ENCODE data around the gene TRIM33.
"Not testable (repeated sequence)": the region's sequence is repeated elsewhere in the genome, so short reads cannot be mapped to it uniquely, and the experiment has no call there.

Gene TRIM33

DNA sequence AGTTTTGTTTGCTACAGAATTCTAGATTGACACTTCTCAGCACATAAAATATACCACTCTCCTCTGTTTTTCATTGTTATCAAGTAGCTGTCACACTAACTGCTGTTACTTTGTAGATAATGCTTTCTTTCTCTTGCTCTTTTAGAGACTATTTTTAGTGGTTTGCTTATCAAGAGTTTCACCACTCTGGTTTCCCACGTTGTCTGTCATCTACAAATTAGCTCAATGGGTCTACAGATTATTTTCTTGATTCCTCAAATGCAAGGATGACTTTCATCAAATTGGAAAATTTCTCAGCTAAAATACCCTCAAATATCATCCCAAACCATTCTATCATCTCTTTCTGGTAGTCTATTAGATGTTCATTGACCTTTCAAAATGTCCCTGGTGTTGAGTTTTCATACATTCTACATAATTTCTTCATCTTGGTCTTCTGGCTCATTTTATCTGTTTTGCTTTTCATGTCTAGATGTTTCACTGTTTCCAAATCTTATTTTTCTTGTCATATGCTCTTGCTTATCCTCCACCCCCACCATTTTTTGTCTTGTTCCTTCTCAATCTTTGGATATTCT is 122.5 kb downstream of the TRIM33 start:
- Histone ChIP-seq H3K4me1 (ENCODE audit: insufficient read depth, low read length) (no peaks in the 10 kb centered on the region), H3K9me3 (ENCODE audit: control insufficient read depth, insufficient read depth, low read length) (no peaks in the 10 kb centered on the region), H3K9ac (ENCODE audit: low read depth, low read length) (no peak overlapping the region), H3K36me3 (ENCODE audit: insufficient read depth, low read length) (no peaks in the 10 kb centered on the region)

DNA sequence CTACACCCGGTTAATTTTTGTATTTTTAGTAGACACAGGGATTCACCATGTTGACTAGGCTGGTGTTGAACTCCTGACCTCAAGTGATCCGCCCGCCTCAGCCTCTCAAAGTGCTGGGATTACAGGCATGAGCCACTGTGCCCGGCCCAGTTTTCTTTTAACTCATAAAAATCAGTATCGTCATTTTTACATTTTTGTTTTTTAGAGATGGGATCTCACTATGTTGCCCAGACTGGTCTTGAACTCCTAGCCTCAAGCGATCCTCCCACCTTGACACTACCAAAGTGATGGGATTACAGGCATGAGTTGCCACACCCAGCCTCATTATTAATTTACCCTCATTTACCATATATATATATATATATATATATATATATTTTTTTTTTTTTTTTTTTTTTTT is 123.4 kb downstream of the TRIM33 start:
- H3K4me1 ChIP-seq (ENCODE audit: insufficient read depth, low read length); H3K9ac ChIP-seq (ENCODE audit: low read depth, low read length); H3K9me3 ChIP-seq (ENCODE audit: control insufficient read depth, insufficient read depth, low read length); H3K36me3 ChIP-seq (ENCODE audit: insufficient read depth, low read length): not testable (repeated sequence)

DNA sequence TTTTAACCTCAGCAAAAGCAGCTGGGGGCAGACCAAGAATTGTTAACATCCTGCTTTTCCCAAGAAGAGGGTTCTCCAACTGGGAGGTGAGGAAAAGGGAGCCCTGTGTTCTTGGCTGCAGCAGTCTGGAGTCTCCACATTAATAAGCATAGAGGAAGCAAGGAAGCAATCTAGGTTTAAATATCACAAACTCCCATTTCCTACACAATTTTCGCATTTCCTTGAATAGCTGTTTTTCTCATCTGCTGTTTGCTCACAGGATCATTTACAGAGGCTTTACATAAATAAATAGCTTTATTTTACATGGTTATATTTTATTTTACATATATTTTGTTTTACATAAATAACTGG is 124.0 kb downstream of the TRIM33 start:
- Histone ChIP-seq H3K4me1 (ENCODE audit: insufficient read depth, low read length) (no peaks in the 10 kb centered on the region), H3K9ac (ENCODE audit: low read depth, low read length) (no peak overlapping the region), H3K9me3 (ENCODE audit: control insufficient read depth, insufficient read depth, low read length) (no peaks in the 10 kb centered on the region), H3K36me3 (ENCODE audit: insufficient read depth, low read length) (no peaks in the 10 kb centered on the region)

DNA sequence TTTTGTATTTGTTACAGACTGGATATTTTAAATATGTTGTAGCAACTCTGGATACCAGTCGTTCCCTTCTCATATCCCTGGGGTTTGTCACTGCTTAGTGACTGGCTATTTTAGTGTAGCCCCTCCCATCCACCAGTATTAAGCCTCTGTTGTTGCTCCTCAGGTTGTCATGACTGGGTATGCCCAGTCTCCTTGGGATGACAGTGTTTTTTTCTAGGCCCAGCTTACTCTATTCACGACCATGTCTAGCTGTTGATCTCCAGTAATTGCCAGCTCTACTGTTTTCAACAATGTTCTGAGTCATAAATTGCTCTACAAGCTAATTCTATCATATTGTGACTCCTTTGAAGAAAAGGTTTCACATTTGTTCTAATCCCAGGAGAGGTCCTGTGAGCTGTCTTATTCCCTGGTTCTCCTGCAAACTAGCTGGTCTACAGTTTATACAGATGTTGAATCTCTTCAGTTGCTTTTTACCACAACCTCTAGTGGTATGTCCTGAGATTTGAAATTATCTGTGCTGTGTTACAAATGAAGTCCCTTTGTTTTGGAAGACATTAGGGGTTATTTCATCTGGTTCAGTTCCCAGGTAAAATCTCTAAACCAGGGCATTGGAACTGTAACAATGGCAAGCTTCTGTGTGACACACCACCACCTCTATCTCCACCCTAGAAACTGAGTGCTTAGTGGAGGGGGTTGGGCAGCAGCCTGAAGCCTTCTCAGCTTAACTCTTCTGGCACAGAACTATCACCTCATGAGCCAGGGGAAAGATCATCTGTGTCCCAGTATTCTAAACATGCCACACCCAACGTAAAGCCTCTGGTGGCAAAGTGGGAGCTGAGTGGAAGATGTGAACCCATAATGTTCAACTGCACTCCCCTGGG is 124.6 kb downstream of the TRIM33 start:
- Histone ChIP-seq H3K9me3 (ENCODE audit: control insufficient read depth, insufficient read depth, low read length) (no peaks in the 10 kb centered on the region), H3K36me3 (ENCODE audit: insufficient read depth, low read length) (no peaks in the 10 kb centered on the region), H3K9ac (ENCODE audit: low read depth, low read length) (no peak overlapping the region), H3K4me1 (ENCODE audit: insufficient read depth, low read length) (no peaks in the 10 kb centered on the region)

- no peaks in the 10 kb centered on the region for H3K36me3 ChIP-seq (ENCODE audit: insufficient read depth, low read length)
- H3K4me1 ChIP-seq (ENCODE audit: insufficient read depth, low read length) = no peaks in the 10 kb centered on the region
- H3K9me3 ChIP-seq (ENCODE audit: control insufficient read depth, insufficient read depth, low read length) = no peaks in the 10 kb centered on the region
- no peak overlapping the region for H3K9ac ChIP-seq (ENCODE audit: low read depth, low read length)
Measured at GRCh38 chr1:114384922-114385321, 126.1 kb downstream of the TRIM33 start.

DNA sequence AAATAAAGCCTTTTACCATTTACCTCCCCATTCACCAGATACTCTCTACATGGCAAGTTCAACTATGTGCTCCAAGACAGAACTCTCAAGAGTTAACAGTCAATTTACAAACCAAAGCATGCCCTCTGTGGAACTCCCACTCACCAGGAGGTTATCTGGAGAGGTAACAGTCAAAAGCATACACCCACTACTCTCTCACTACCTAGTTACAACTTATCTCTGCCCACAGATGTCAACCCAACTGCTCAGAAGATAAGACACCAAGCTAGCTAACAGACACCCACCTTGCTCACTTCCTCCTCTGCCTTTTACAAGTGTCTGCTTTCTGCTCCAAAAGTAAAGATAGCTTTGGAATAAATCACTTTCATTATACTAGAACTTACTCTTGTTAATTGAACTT is 131.0 kb downstream of the TRIM33 start:
- Histone ChIP-seq H3K4me1 (ENCODE audit: insufficient read depth, low read length) (no peaks in the 10 kb centered on the region), H3K36me3 (ENCODE audit: insufficient read depth, low read length) (no peaks in the 10 kb centered on the region), H3K9ac (ENCODE audit: low read depth, low read length) (no peak overlapping the region), H3K9me3 (ENCODE audit: control insufficient read depth, insufficient read depth, low read length) (no peaks in the 10 kb centered on the region; the same call in 1 of the 2 replicates)

- H3K36me3 ChIP-seq (ENCODE audit: insufficient read depth, low read length) = no peaks in the 10 kb centered on the region
- no peaks in the 10 kb centered on the region for H3K4me1 ChIP-seq (ENCODE audit: insufficient read depth, low read length)
- H3K9ac ChIP-seq (ENCODE audit: low read depth, low read length) = no peak overlapping the region
- H3K9me3 ChIP-seq (ENCODE audit: control insufficient read depth, insufficient read depth, low read length) = peaks cover 1% of the 10 kb centered on the region; the same call in 1 of the 2 replicates
Measured at GRCh38 chr1:114379358-114379757, 131.6 kb downstream of the TRIM33 start.

GRCh38 chr1:114377356-114377755 is 133.6 kb downstream of the TRIM33 start:
- Histone ChIP-seq H3K36me3 (ENCODE audit: insufficient read depth, low read length) (no peaks in the 10 kb centered on the region), H3K4me1 (ENCODE audit: insufficient read depth, low read length) (no peaks in the 10 kb centered on the region), H3K9ac (ENCODE audit: low read depth, low read length) (no peak overlapping the region), H3K9me3 (ENCODE audit: control insufficient read depth, insufficient read depth, low read length) (peaks cover 5% of the 10 kb centered on the region; the same call in 1 of the 2 replicates)

- Histone ChIP-seq H3K9me3 (ENCODE audit: control insufficient read depth, insufficient read depth, low read length) (peaks cover 11% of the 10 kb centered on the region; the same call in 1 of the 2 replicates), H3K4me1 (ENCODE audit: insufficient read depth, low read length) (no peaks in the 10 kb centered on the region), H3K36me3 (ENCODE audit: insufficient read depth, low read length) (no peaks in the 10 kb centered on the region), H3K9ac (ENCODE audit: low read depth, low read length) (no peak overlapping the region)
Measured at GRCh38 chr1:114369930-114370329, 141.1 kb downstream of the TRIM33 start.

DNA sequence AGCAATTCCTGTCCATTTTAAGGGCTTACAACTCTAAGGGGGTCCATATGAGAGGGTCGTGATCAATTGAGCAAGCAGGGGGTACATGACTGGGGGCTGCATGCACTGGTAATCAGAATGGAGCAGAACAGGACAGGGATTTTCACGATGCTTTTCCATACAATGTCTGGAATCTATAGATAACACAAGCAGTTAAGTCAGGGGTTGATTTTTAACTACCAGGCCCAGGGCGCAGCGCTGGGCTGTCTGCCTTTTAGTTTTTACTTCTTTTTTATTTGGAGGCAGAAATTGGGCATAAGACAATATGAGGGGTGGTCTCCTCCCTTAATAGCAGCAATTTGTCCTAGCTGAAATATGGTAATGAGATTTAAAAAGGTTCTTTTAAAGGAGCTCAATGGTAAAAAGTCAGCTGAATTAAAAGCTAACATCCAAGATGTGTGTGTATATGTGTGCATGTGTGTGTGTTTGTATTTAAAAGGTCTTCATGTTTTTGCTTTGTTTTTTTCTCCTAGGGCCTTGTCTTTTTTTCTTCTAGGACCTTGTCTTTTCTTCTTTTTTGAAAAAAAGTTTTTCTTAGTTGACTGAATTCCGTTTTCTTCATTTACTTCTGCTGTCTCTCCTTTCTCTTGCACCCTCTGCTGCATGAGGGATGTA is 141.6 kb downstream of the TRIM33 start:
- H3K9ac ChIP-seq (ENCODE audit: low read depth, low read length); H3K9me3 ChIP-seq (ENCODE audit: control insufficient read depth, insufficient read depth, low read length); H3K4me1 ChIP-seq (ENCODE audit: insufficient read depth, low read length); H3K36me3 ChIP-seq (ENCODE audit: insufficient read depth, low read length): not testable (repeated sequence)

- Histone ChIP-seq H3K4me1 (ENCODE audit: insufficient read depth, low read length) (no peaks in the 10 kb centered on the region), H3K9me3 (ENCODE audit: control insufficient read depth, insufficient read depth, low read length) (0 out of 2 replicates have a peak, but pooled peaks cover 7% of the 10 kb centered on the region), H3K9ac (ENCODE audit: low read depth, low read length) (no peak overlapping the region), H3K36me3 (ENCODE audit: insufficient read depth, low read length) (no peaks in the 10 kb centered on the region)
Measured at GRCh38 chr1:114368560-114369255, 142.3 kb downstream of the TRIM33 start.

DNA sequence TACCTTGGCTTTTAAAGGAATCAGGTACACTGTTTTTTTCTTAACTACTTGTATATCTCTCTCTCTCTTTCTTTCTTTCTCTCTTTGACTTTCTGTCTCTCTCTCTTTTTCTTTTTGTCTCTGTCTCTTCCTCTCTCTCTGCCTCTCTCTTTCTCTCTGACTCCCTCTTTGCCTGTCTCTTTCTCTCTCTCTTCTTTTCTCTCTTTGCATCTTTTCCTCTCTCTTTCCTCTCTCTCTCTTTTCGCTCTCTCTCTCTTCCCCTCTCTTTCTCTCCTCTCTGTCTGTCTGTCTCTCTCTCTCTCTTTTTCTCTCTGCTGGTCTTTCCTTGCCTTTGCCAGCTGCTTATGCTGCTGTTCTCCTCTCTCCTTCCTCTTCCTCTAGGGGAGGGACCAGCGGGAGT is 143.2 kb downstream of the TRIM33 start:
- Histone ChIP-seq H3K9ac (ENCODE audit: low read depth, low read length) (no peak overlapping the region), H3K4me1 (ENCODE audit: insufficient read depth, low read length) (no peaks in the 10 kb centered on the region), H3K36me3 (ENCODE audit: insufficient read depth, low read length) (no peaks in the 10 kb centered on the region), H3K9me3 (ENCODE audit: control insufficient read depth, insufficient read depth, low read length) (0 out of 2 replicates have a peak, but pooled peaks cover 7% of the 10 kb centered on the region)

- not testable (repeated sequence) for H3K36me3 ChIP-seq (ENCODE audit: insufficient read depth, low read length); H3K9ac ChIP-seq (ENCODE audit: low read depth, low read length); H3K4me1 ChIP-seq (ENCODE audit: insufficient read depth, low read length); H3K9me3 ChIP-seq (ENCODE audit: control insufficient read depth, insufficient read depth, low read length)
Measured at GRCh38 chr1:114363230-114363629, 147.8 kb downstream of the TRIM33 start.

GRCh38 chr1:114359791-114360190 is 151.2 kb downstream of the TRIM33 start:
- H3K4me1 ChIP-seq (ENCODE audit: insufficient read depth, low read length) = no peaks in the 10 kb centered on the region
- no peaks in the 10 kb centered on the region for H3K36me3 ChIP-seq (ENCODE audit: insufficient read depth, low read length)
- H3K9me3 ChIP-seq (ENCODE audit: control insufficient read depth, insufficient read depth, low read length) = peaks cover 5% of the 10 kb centered on the region; the same call in 1 of the 2 replicates
- H3K9ac ChIP-seq (ENCODE audit: low read depth, low read length) = no peak overlapping the region
